ENCODE data around the gene NR5A2.

The NR5A2 gene

GRCh38 chr1:200027264-200027823 is at the start of gene NR5A2:
Gene NR5A2 (plus strand): TSS chr1:200027710. CDS start chr1:200027848, 138 bp downstream.
- no peak within 1 kb of the TSS for H3K4me3 ChIP-seq (ENCODE audit: low read depth in 1 of 2, low read length in 1 of 2)
- H3K27ac ChIP-seq = no peak within 1 kb of the TSS
- no peak for TF ChIP-seq CTCF (IDR thresholded peaks at IDR 0.05)
- H3K4me1 ChIP-seq (ENCODE audit: control insufficient read depth in 1 of 2, insufficient read depth in 1 of 2, low read depth in 1 of 2, low read length in 1 of 2) = peaks cover 7 to 9% of the 10 kb centered on the region in 2 experiments
- H3K36me3 ChIP-seq = no peaks in the 10 kb centered on the region
- peaks cover 88% of the 10 kb centered on the region for H3K27me3 ChIP-seq
- H3K9me3 ChIP-seq = no peaks in the 10 kb centered on the region

DNA sequence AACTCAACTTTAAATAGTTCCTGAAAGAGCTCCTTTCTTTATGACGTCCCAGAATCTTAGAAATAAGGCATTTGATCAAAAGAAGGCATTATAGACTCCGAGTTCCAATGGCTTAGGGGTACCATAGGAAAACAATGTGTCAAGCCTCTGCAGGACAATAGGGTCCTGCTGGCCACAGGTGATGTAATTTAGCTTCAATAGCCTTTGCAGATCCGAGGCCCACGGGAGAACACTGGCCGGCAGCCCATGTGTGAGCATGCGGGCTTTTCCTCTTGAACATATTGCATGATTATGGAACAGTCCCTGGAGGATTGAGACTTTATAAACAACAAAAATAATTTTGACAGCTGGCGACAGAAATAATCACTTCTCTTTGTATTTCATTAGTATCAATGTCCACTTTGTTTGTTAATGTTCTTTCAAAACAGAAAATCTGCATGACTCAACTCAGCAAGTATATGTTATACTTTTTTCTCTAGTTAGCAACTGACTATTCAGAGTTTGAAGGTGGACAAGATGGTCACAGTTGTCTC is 49.0 kb upstream of the NR5A2 start:
- H3K27ac ChIP-seq = no peak overlapping the region
- H3K9me3 ChIP-seq = no peaks in the 10 kb centered on the region
- no peak for TF ChIP-seq CTCF (IDR thresholded peaks at IDR 0.05)
- H3K4me1 ChIP-seq (ENCODE audit: control insufficient read depth in 1 of 2, insufficient read depth in 1 of 2, low read depth in 1 of 2, low read length in 1 of 2) = peaks cover 0 to 6% of the 10 kb centered on the region in 2 experiments
- no peaks in the 10 kb centered on the region for H3K36me3 ChIP-seq
- no peak overlapping the region for H3K4me3 ChIP-seq (ENCODE audit: low read depth in 1 of 2, low read length in 1 of 2)
- no peaks in the 10 kb centered on the region for H3K27me3 ChIP-seq

- no peak for TF ChIP-seq CTCF (IDR thresholded peaks at IDR 0.05)
- Histone ChIP-seq H3K9me3 (no peaks in the 10 kb centered on the region), H3K36me3 (no peaks in the 10 kb centered on the region), H3K27ac (no peak overlapping the region), H3K4me3 (ENCODE audit: low read depth in 1 of 2, low read length in 1 of 2) (no peak overlapping the region), H3K27me3 (no peaks in the 10 kb centered on the region), H3K4me1 (ENCODE audit: control insufficient read depth in 1 of 2, insufficient read depth in 1 of 2, low read depth in 1 of 2, low read length in 1 of 2) (peaks cover 0 to 6% of the 10 kb centered on the region in 2 experiments)
Measured at GRCh38 chr1:199979071-199979470, 48.4 kb upstream of the NR5A2 start.

DNA sequence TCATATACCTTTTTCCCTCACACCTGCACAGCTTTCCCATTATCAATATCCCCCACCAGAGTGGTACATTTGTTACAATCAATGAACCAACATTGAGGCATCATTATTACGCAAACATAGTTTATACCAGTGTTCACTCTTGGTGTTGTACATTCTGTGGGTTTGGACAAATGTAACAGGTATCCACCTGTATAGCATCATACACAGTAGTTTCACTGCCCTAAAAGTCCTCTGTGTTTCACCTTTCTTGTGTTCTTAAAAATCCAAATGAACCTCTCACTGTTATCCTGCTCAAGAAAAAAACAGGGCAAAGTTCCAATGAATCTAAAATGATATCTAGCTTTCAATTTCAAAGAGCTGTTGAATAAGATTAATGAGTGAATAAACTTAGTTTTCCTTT is 45.9 kb upstream of the NR5A2 start:
- Histone ChIP-seq H3K4me3 (ENCODE audit: low read depth in 1 of 2, low read length in 1 of 2) (no peak overlapping the region), H3K9me3 (no peaks in the 10 kb centered on the region), H3K27me3 (no peaks in the 10 kb centered on the region), H3K36me3 (no peaks in the 10 kb centered on the region), H3K27ac (no peak overlapping the region), H3K4me1 (ENCODE audit: control insufficient read depth in 1 of 2, insufficient read depth in 1 of 2, low read depth in 1 of 2, low read length in 1 of 2) (peaks cover 0 to 6% of the 10 kb centered on the region in 2 experiments)
- no peak for TF ChIP-seq CTCF (IDR thresholded peaks at IDR 0.05)

GRCh38 chr1:199982606-199983005 is 44.9 kb upstream of the NR5A2 start:
- H3K4me3 ChIP-seq (ENCODE audit: low read depth in 1 of 2, low read length in 1 of 2) = no peak overlapping the region

More at GRCh38 chr1:199982606-199983005, 44.9 kb upstream of the NR5A2 start:
- Histone ChIP-seq H3K36me3 (no peaks in the 10 kb centered on the region), H3K9me3 (no peaks in the 10 kb centered on the region), H3K4me1 (ENCODE audit: control insufficient read depth in 1 of 2, insufficient read depth in 1 of 2, low read depth in 1 of 2, low read length in 1 of 2) (no peaks in the 10 kb centered on the region), H3K27me3 (no peaks in the 10 kb centered on the region), H3K27ac (no peak overlapping the region)
- no peak for TF ChIP-seq CTCF (IDR thresholded peaks at IDR 0.05)
